ENCODE measurements around the gene CASKIN1. TPM values are rescaled to one million over a fixed set of nuclear protein-coding genes. Genes with fewer than 3 reads are reported as not detected.

The CASKIN1 gene
- total RNA-seq, 6 donors from 2014 or later = 0.06 to 1.0 (median 0.15) TPM; not detected in 3

- TF ChIP-seq EP300 (IDR thresholded peaks at IDR 0.05) (no peak), POLR2A (IDR thresholded peaks at IDR 0.05) (no peak), POLR2AphosphoS5 (IDR thresholded peaks at IDR 0.05) (no peak), CTCF (IDR thresholded peaks at IDR 0.05) (no peak)
- no peak overlapping the region for H3K4me3 ChIP-seq
- H3K27me3 ChIP-seq = peaks cover 0 to 3% (median 0%) of the 10 kb centered on the region in 4 donors
- 87 to 88% methylated on average over 10 to 29 of the region's 29 CpGs for WGBS, 2 donors
- H3K4me1 ChIP-seq = peaks cover under 1 to 11% (median 6%) of the 10 kb centered on the region in 4 donors
- no peak overlapping the region for H3K27ac ChIP-seq
- no peak for ATAC-seq (ENCODE audit: low FRiP score in 2 of 2)
- DNase-seq = peak in 1 of 2 donors; percentile 70
- peaks cover 41 to 83% (median 77%) of the 10 kb centered on the region in 4 donors for H3K36me3 ChIP-seq
- H3K9me3 ChIP-seq = no peaks in the 10 kb centered on the region
Measured at GRCh38 chr16:2231016-2231931, 34.9 kb upstream of the CASKIN1 start.

- peak in 1 of 2 donors; percentile 66 for DNase-seq
- Histone ChIP-seq H3K4me3 (no peak overlapping the region), H3K4me1 (peaks cover 0 to 12% (median 9%) of the 10 kb centered on the region in 4 donors), H3K9me3 (no peaks in the 10 kb centered on the region), H3K27me3 (no peaks in the 10 kb centered on the region), H3K36me3 (peaks cover 41 to 82% (median 71%) of the 10 kb centered on the region in 4 donors), H3K27ac (no peak overlapping the region)
- TF ChIP-seq POLR2A (IDR thresholded peaks at IDR 0.05) = no peak
- no peak for TF ChIP-seq EP300 (IDR thresholded peaks at IDR 0.05)
- TF ChIP-seq POLR2AphosphoS5 (IDR thresholded peaks at IDR 0.05) = no peak
- TF ChIP-seq CTCF (IDR thresholded peaks at IDR 0.05) = no peak
- ATAC-seq (ENCODE audit: low FRiP score in 2 of 2) = no peak
- WGBS, 2 donors = 79 to 88% methylated on average over 5 to 13 of the region's 13 CpGs
Measured at GRCh38 chr16:2230376-2230775, 34.0 kb upstream of the CASKIN1 start.

GRCh38 chr16:2229632-2230250 lies 33.3 kb upstream of the CASKIN1 start:
- peak in 1 of 2 donors; percentile 72 for DNase-seq
- no peak overlapping the region for H3K27ac ChIP-seq
- H3K27me3 ChIP-seq = no peaks in the 10 kb centered on the region
- H3K4me1 ChIP-seq = peaks cover 5 to 19% (median 14%) of the 10 kb centered on the region in 4 donors
- ATAC-seq (ENCODE audit: low FRiP score in 2 of 2) = no peak
- peaks cover 41 to 76% (median 65%) of the 10 kb centered on the region in 4 donors for H3K36me3 ChIP-seq
- no peak overlapping the region for H3K4me3 ChIP-seq
- TF ChIP-seq POLR2AphosphoS5 (IDR thresholded peaks at IDR 0.05) (no peak), POLR2A (IDR thresholded peaks at IDR 0.05) (no peak), EP300 (IDR thresholded peaks at IDR 0.05) (no peak)
- WGBS, 2 donors = 90 to 94% methylated on average over 4 to 22 of the region's 23 CpGs
- H3K9me3 ChIP-seq = no peaks in the 10 kb centered on the region

- ATAC-seq (ENCODE audit: low FRiP score in 2 of 2) (no peak), DNase-seq (peak in 1 of 2 donors; percentile 73)
- no peaks in the 10 kb centered on the region for H3K9me3 ChIP-seq
- TF ChIP-seq EP300 (IDR thresholded peaks at IDR 0.05) = no peak
- no peak for TF ChIP-seq POLR2A (IDR thresholded peaks at IDR 0.05)
- no peak for TF ChIP-seq CTCF (IDR thresholded peaks at IDR 0.05)
- no peak for TF ChIP-seq POLR2AphosphoS5 (IDR thresholded peaks at IDR 0.05)
- H3K36me3 ChIP-seq = peaks cover 38 to 70% (median 58%) of the 10 kb centered on the region in 4 donors
- H3K4me1 ChIP-seq = peaks cover 12 to 25% (median 20%) of the 10 kb centered on the region in 4 donors
- WGBS, 2 donors = 73 to 77% methylated on average over 2 to 12 of the region's 12 CpGs
- no peak overlapping the region for H3K27ac ChIP-seq
- no peak overlapping the region for H3K4me3 ChIP-seq
- H3K27me3 ChIP-seq = no peaks in the 10 kb centered on the region
Measured at GRCh38 chr16:2229091-2229490, 32.7 kb upstream of the CASKIN1 start.
